ENCODE measurements around the gene GPRIN3.

The GPRIN3 gene

DNA sequence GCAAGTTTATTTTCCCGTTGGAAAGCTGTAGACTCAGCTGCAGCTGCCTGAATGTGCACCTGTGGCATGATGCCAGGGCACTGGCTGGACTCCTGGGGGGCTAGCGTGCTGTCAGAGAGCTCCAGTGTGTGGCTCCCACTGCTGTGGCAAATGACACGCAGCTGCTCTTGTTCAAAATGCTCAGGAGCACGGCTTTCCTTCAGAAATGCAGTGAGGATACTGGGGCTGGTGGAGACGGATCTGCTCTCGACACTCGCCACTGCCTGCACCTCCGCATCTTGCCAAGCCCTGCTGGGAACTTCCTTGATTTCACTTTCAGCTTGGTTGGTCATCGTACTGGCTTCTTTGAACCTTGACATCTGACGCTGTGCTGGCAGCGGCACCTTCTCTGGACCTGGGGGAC lies 58.7 kb downstream of the GPRIN3 start:
- Histone ChIP-seq H3K27ac (ENCODE audit: poor library complexity, severe bottlenecking) (no peak overlapping the region), H3K27me3 (ENCODE audit: insufficient read depth, poor library complexity, severe bottlenecking) (no peaks in the 10 kb centered on the region), H3K4me3 (ENCODE audit: severe bottlenecking) (peak overlapping the region; percentile 14), H3K9me3 (ENCODE audit: severe bottlenecking) (no peaks in the 10 kb centered on the region), H3K4me1 (ENCODE audit: insufficient read depth, poor library complexity, severe bottlenecking) (no peaks in the 10 kb centered on the region), H3K36me3 (ENCODE audit: low read depth) (no peaks in the 10 kb centered on the region)
- ATAC-seq (ENCODE audit: low read depth) (peak; percentile 38; the same call in 2 of the 3 replicates), DNase-seq (ENCODE audit: low spot score) (no peak)
- TF ChIP-seq, protein P1, sequence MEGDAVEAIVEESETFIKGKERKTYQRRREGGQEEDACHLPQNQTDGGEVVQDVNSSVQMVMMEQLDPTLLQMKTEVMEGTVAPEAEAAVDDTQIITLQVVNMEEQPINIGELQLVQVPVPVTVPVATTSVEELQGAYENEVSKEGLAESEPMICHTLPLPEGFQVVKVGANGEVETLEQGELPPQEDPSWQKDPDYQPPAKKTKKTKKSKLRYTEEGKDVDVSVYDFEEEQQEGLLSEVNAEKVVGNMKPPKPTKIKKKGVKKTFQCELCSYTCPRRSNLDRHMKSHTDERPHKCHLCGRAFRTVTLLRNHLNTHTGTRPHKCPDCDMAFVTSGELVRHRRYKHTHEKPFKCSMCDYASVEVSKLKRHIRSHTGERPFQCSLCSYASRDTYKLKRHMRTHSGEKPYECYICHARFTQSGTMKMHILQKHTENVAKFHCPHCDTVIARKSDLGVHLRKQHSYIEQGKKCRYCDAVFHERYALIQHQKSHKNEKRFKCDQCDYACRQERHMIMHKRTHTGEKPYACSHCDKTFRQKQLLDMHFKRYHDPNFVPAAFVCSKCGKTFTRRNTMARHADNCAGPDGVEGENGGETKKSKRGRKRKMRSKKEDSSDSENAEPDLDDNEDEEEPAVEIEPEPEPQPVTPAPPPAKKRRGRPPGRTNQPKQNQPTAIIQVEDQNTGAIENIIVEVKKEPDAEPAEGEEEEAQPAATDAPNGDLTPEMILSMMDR (IDR thresholded peaks at IDR 0.05; ENCODE audit: poor library complexity, severe bottlenecking): no peak

DNA sequence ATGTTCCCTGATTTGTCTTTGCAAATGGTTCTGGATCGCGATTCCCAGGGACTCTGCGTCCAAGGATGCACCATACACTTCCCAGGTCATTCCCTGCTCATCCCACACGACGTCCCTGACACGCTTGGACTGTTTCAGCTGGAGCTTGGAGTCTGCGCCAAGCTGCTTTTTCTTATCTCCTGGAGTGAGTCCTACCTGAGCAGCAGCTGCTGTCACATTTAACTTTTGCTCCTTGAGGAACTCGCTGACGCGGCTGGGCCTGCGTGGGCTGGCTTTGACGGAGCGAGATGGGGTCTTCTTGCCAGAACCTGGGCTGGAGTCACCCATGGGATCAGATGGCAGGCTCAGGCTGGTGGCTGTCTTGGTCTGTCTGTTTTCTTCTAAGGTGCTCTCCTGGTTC lies 59.6 kb downstream of the GPRIN3 start:
- Histone ChIP-seq H3K4me1 (ENCODE audit: insufficient read depth, poor library complexity, severe bottlenecking) (no peaks in the 10 kb centered on the region), H3K9me3 (ENCODE audit: severe bottlenecking) (no peaks in the 10 kb centered on the region), H3K4me3 (ENCODE audit: severe bottlenecking) (no peak overlapping the region), H3K36me3 (ENCODE audit: low read depth) (no peaks in the 10 kb centered on the region), H3K27ac (ENCODE audit: poor library complexity, severe bottlenecking) (no peak overlapping the region), H3K27me3 (ENCODE audit: insufficient read depth, poor library complexity, severe bottlenecking) (no peaks in the 10 kb centered on the region)
- ATAC-seq (ENCODE audit: low read depth) (no peak), DNase-seq (ENCODE audit: low spot score) (no peak)
- TF ChIP-seq, protein P1 (IDR thresholded peaks at IDR 0.05; ENCODE audit: poor library complexity, severe bottlenecking): no peak

DNA sequence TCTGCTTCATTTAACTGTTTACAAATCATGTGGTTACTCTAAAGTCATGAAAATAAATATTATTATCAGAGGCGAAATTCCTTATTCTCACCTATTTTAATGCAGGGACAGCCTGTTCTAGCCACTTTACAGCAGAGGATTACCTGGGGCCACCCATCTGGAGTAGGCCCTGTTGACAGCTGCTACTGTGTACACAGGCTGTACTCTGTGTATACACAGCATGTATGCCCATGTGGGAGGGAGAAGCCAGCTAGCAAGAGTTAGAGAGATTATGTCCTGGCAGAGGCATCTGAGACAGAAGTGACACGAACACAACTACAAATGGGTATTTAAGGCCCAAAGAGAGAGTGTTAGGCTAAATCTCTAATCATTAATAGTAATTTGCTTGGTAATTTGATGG lies 62.1 kb downstream of the GPRIN3 start:
- ATAC-seq (ENCODE audit: low read depth) (no peak), DNase-seq (ENCODE audit: low spot score) (no peak)
- H3K27ac ChIP-seq (ENCODE audit: poor library complexity, severe bottlenecking): no peak overlapping the region

DNA sequence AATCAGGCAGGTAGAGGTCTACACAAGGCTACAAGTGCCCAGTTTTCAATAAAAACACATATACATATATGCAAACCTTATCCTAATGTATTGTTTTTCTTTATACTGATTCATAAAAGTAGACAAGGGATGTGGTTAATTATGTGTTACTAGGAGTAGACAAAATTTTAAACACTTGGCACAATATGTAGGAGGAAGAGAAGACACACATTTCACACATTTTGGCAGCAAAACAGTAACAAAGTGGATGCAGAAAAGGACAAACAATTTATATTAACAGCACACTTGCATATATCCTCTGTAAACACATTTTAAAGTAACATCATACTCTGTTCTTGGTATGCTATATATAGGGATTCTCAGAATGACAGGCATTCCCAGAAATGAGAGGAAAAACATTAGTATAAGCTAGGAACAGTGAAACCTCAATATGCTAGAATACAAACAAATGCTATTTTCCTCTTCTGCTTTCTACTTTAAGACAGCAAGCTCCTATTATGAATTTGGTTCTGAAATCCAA lies 63.8 kb downstream of the GPRIN3 start:
- TF ChIP-seq, protein P1 (IDR thresholded peaks at IDR 0.05; ENCODE audit: poor library complexity, severe bottlenecking): no peak
- ATAC-seq (ENCODE audit: low read depth): no peak
- H3K36me3 ChIP-seq (ENCODE audit: low read depth): no peaks in the 10 kb centered on the region
- H3K27me3 ChIP-seq (ENCODE audit: insufficient read depth, poor library complexity, severe bottlenecking): no peaks in the 10 kb centered on the region
- DNase-seq (ENCODE audit: low spot score): no peak
- H3K4me3 ChIP-seq (ENCODE audit: severe bottlenecking): no peak overlapping the region
- no peaks in the 10 kb centered on the region for H3K4me1 ChIP-seq (ENCODE audit: insufficient read depth, poor library complexity, severe bottlenecking)
- H3K9me3 ChIP-seq (ENCODE audit: severe bottlenecking): no peaks in the 10 kb centered on the region
- no peak overlapping the region for H3K27ac ChIP-seq (ENCODE audit: poor library complexity, severe bottlenecking)

More for the DNA sequence above, 62.1 kb downstream of the GPRIN3 start:
- no peak overlapping the region for H3K4me3 ChIP-seq (ENCODE audit: severe bottlenecking)
- no peaks in the 10 kb centered on the region for H3K27me3 ChIP-seq (ENCODE audit: insufficient read depth, poor library complexity, severe bottlenecking)
- TF ChIP-seq, protein P1 (IDR thresholded peaks at IDR 0.05; ENCODE audit: poor library complexity, severe bottlenecking): no peak
- H3K4me1 ChIP-seq (ENCODE audit: insufficient read depth, poor library complexity, severe bottlenecking): no peaks in the 10 kb centered on the region
- no peaks in the 10 kb centered on the region for H3K36me3 ChIP-seq (ENCODE audit: low read depth)
- H3K9me3 ChIP-seq (ENCODE audit: severe bottlenecking): no peaks in the 10 kb centered on the region

DNA sequence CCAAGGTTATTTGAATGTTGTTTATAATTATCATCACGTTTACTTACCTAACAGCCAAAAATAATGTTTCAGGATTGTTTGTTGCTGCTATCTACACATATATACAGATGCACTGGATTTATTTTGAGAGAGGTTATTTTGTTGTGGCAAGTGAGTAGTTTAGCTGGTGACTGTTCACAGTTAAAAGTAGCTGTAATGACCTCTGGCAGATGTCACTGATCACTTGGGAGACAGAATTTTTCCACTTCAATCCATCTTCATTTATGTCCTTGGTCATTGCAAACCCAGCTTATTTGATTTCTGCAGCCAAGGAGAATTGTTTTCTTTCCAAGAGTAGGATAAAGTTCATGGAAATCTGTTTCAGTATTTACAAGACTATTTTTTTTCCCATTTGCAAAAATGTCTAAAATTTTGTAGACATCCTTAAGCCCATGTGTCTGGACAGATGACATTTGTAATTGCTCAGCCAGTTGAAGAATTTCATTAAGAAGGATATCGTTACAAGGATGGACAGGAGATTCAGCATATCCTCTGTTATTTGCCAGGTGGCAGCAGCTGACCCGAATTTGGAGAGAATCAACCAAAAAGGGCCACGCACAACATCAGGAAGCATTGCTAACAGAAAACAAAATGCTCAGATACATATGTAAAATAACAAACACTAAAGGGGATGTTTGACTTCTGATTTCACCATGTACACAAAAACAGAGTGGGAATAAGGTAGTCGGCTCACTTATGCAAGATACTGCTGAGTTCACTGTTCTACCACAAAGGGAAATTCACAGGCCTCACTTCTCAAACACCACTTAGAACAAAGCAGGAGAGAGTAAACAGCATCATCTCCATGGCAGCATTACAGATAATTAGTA lies 64.5 kb downstream of the GPRIN3 start:
- Histone ChIP-seq H3K27ac (ENCODE audit: poor library complexity, severe bottlenecking) (no peak overlapping the region), H3K27me3 (ENCODE audit: insufficient read depth, poor library complexity, severe bottlenecking) (no peaks in the 10 kb centered on the region), H3K4me1 (ENCODE audit: insufficient read depth, poor library complexity, severe bottlenecking) (no peaks in the 10 kb centered on the region), H3K4me3 (ENCODE audit: severe bottlenecking) (no peak overlapping the region), H3K36me3 (ENCODE audit: low read depth) (no peaks in the 10 kb centered on the region), H3K9me3 (ENCODE audit: severe bottlenecking) (no peaks in the 10 kb centered on the region)
- ATAC-seq (ENCODE audit: low read depth): no peak
- DNase-seq (ENCODE audit: low spot score): no peak
- TF ChIP-seq, protein P1 (IDR thresholded peaks at IDR 0.05; ENCODE audit: poor library complexity, severe bottlenecking): no peak

Data from RWPE2 (cell line).